GM23338 (cell line): ENCODE measurements around the gene VPS8. TPM values are rescaled to one million over a fixed set of nuclear protein-coding genes. Genes with fewer than 3 reads are reported as not detected.

Experiments used
- ATAC-seq: fragments of 200-7000 bp; cut with Tn5 transposase; 3 replicates; pipeline ENCODE4 v1.9.1; 2020
- DNase-seq: peaks from one replicate; pipeline ENCODE4 v3.0.0-alpha.2; 2015; ENCODE audit warnings: low spot score
- H2AFZ ChIP-seq: fragments of 200-600 bp; sonication (generic); 2 replicates; pipeline ENCODE4 v1.8.0; 2016; ENCODE audit warnings: antibody characterized with exemption, mild to moderate bottlenecking, moderate library complexity
- H3F3A ChIP-seq: fragments of 200-600 bp; sonication (generic); replicated peaks from 2 replicates; pipeline ENCODE4 v1.8.0; 2017; ENCODE audit warnings: antibody characterized with exemption, mixed run types, low read depth
- H3K27ac ChIP-seq: fragments of 200-600 bp; sonication (generic); 2 replicates; pipeline ENCODE4 v1.6.1; 2016; ENCODE audit warnings: low read depth
- H3K27me3 ChIP-seq: fragments of 200-600 bp; sonication (generic); 2 replicates; pipeline ENCODE4 v1.8.0; 2016; ENCODE audit warnings: mild to moderate bottlenecking, mixed run types, moderate library complexity; ENCODE audit not compliant: insufficient read depth
- H3K36me3 ChIP-seq: fragments of 200-600 bp; sonication (generic); 2 replicates; pipeline ENCODE4 v1.8.0; 2016; ENCODE audit warnings: mild to moderate bottlenecking; ENCODE audit not compliant: insufficient read depth
- H3K4me1 ChIP-seq: fragments of 200-600 bp; sonication (generic); 2 replicates; pipeline ENCODE4 v1.8.0; 2016; ENCODE audit warnings: mild to moderate bottlenecking, moderate library complexity; ENCODE audit not compliant: insufficient read depth
- H3K4me2 ChIP-seq: fragments of 200-600 bp; sonication (generic); 2 replicates; pipeline ENCODE4 v1.7.1; 2017; ENCODE audit warnings: mixed run types
- H3K4me3 ChIP-seq: fragments of 200-600 bp; sonication (generic); 2 replicates; pipeline ENCODE4 v1.6.1; 2016; ENCODE audit warnings: mixed run types
- H3K79me2 ChIP-seq: fragments of 200-600 bp; sonication (generic); replicated peaks from 2 replicates; pipeline ENCODE4 v1.8.0; 2017; ENCODE audit warnings: mild to moderate bottlenecking; ENCODE audit not compliant: insufficient read depth
- H3K9me2 ChIP-seq: fragments of 200-600 bp; sonication (generic); 2 replicates; pipeline ENCODE4 v1.8.0; 2017; ENCODE audit not compliant: insufficient read depth
- H4K20me1 ChIP-seq: fragments of 200-600 bp; sonication (generic); replicated peaks from 2 replicates; pipeline ENCODE4 v1.8.0; 2017; ENCODE audit warnings: mild to moderate bottlenecking; ENCODE audit not compliant: insufficient read depth
- H3K27ac Mint-ChIP-seq: 2 replicates; pipeline ENCODE4 v1.8.0; 2020; ENCODE audit warnings: inconsistent platforms, mild to moderate bottlenecking, moderate library complexity, mixed read lengths
- H3K27me3 Mint-ChIP-seq: 3 replicates; pipeline ENCODE4 v1.8.0; 2022; ENCODE audit warnings: low read depth, mild to moderate bottlenecking, moderate library complexity, mixed read lengths, inconsistent platforms; ENCODE audit not compliant: insufficient read depth, poor library complexity
- H3K36me3 Mint-ChIP-seq: 3 replicates; pipeline ENCODE4 v1.8.0; 2021; ENCODE audit warnings: low read depth, mild to moderate bottlenecking, inconsistent platforms, moderate library complexity, mixed read lengths
- H3K4me1 Mint-ChIP-seq: 3 replicates; pipeline ENCODE4 v1.8.0; 2020; ENCODE audit warnings: mild to moderate bottlenecking, inconsistent platforms, mixed read lengths
- H3K4me3 Mint-ChIP-seq: 3 replicates; pipeline ENCODE4 v1.8.0; 2021; ENCODE audit warnings: moderate library complexity, mild to moderate bottlenecking, inconsistent platforms, mixed read lengths
- H3K9me3 Mint-ChIP-seq: 3 replicates; pipeline ENCODE4 v1.8.0; 2020; ENCODE audit warnings: moderate library complexity, mild to moderate bottlenecking, inconsistent platforms, mixed read lengths
- CREB1 ChIP-seq: fragments of 250-450 bp; sonication (Bioruptor Pico); IDR thresholded peaks from 2 replicates; pipeline ENCODE4 v1.5.0; 2020; ENCODE audit warnings: low read depth, mild to moderate bottlenecking, moderate library complexity
- CTCF ChIP-seq, 2 experiments: fragments of 200-600 bp in 1 of 2; sonication (generic) in 1 of 2; conservative IDR thresholded peaks; 2 replicates each; pipeline versions ENCODE4 v1.5.1 to v1.6.1; 2016 to 2017; ENCODE audit warnings: antibody characterized with exemption in 2 of 2, low read depth in 2 of 2, mild to moderate bottlenecking in 2 of 2, moderate library complexity in 1 of 2
- ETS1 ChIP-seq: IDR thresholded peaks from 2 replicates; pipeline ENCODE4 v1.6.1; 2016; ENCODE audit warnings: antibody characterized with exemption
- EZH2 ChIP-seq: fragments of 200-600 bp; sonication (generic); IDR thresholded peaks from one replicate; pipeline ENCODE4 v1.8.0; 2017; ENCODE audit warnings: antibody characterized with exemption, mild to moderate bottlenecking, low read depth; ENCODE audit not compliant: unreplicated experiment
- EZH2phosphoT487 ChIP-seq: fragments of 200-600 bp; sonication (generic); IDR thresholded peaks from one replicate; pipeline ENCODE4 v1.8.1; 2018; ENCODE audit warnings: antibody characterized with exemption; ENCODE audit not compliant: unreplicated experiment
- JUNB ChIP-seq: IDR thresholded peaks from one replicate; pipeline ENCODE4 v1.6.1; 2016; ENCODE audit warnings: antibody characterized with exemption; ENCODE audit not compliant: unreplicated experiment
- NANOG ChIP-seq: IDR thresholded peaks from 2 replicates; pipeline ENCODE4 v1.6.1; 2016; ENCODE audit warnings: antibody characterized with exemption, borderline replicate concordance
- REST ChIP-seq: IDR thresholded peaks from one replicate; pipeline ENCODE4 v1.6.1; 2018; ENCODE audit warnings: antibody characterized with exemption; ENCODE audit not compliant: unreplicated experiment
- STAT1 ChIP-seq: IDR thresholded peaks from one replicate; pipeline ENCODE4 v1.6.1; 2016; ENCODE audit warnings: antibody characterized with exemption; ENCODE audit not compliant: unreplicated experiment
- ZNF114 ChIP-seq: fragments of 250-450 bp; sonication (Bioruptor Pico); IDR thresholded peaks from 2 replicates; pipeline ENCODE4 v1.5.0; 2020; ENCODE audit warnings: mild to moderate bottlenecking, moderate library complexity
- polyA plus RNA-seq: library from polyadenylated mRNA; unstranded; fragments of >200 nt; fragmentation: Nextera tagmentation; extraction: Ambion mirVana; gene quantifications from 2 replicates; pipeline ENCODE4 v1.2.1, GENCODE V29; 2016
- total RNA-seq: library from RNA; depleted of rRNA; stranded (reverse); fragments of >200 nt; shearing (Covaris generic); gene quantifications from 2 replicates; pipeline ENCODE4 v1.2.3, GENCODE V29; 2014

VPS8 gene
- total and polyA plus RNA-seq, 2 experiments from 2014 or later: 17.3 to 45.5 TPM

GRCh38 chr3:184907681-184908649 is 96.0 kb downstream of the VPS8 start (continued):
- TF ChIP-seq ETS1: no peak

- Histone ChIP-seq H3K27me3 (no peaks in the 10 kb centered on the region), H3K79me2 (no peaks in the 10 kb centered on the region), H2AFZ (no peak overlapping the region), H3K4me3 (no peak overlapping the region), H4K20me1 (no peaks in the 10 kb centered on the region), H3K27ac (peak overlapping the region; percentile 95), H3K9me2 (no peaks in the 10 kb centered on the region), H3K4me2 (peak overlapping the region; percentile 57), H3K36me3 (peaks cover 10% of the 10 kb centered on the region; the same call in 1 of the 2 replicates), H3K4me1 (peaks cover 67% of the 10 kb centered on the region), H3F3A (no peaks in the 10 kb centered on the region)
- no peak overlapping the region for H3K4me3 Mint-ChIP-seq
- peak overlapping the region; percentile 69; the same call in 1 of the 2 replicates for H3K27ac Mint-ChIP-seq
- peaks cover 13% of the 10 kb centered on the region for H3K9me3 Mint-ChIP-seq
- H3K27me3 Mint-ChIP-seq: peaks cover 2% of the 10 kb centered on the region
- H3K4me1 Mint-ChIP-seq: peaks cover 74% of the 10 kb centered on the region
- peaks cover 25% of the 10 kb centered on the region for H3K36me3 Mint-ChIP-seq
- ATAC-seq: peak; percentile 44
- peak; percentile 57 for DNase-seq
- TF ChIP-seq REST: no peak
- no peak for TF ChIP-seq EZH2phosphoT487
- no peak for TF ChIP-seq EZH2
- no peak for TF ChIP-seq CTCF (conservative IDR thresholded peaks at IDR 0.05; ENCODE audit: low read depth in 2 of 2)
- no peak for TF ChIP-seq NANOG
- no peak for TF ChIP-seq CREB1
- no peak for TF ChIP-seq JUNB
- TF ChIP-seq ZNF114 (CRISPR knock-in tag): no peak
- no peak for TF ChIP-seq STAT1
- TF ChIP-seq ETS1: no peak
Measured at GRCh38 chr3:184908859-184909258, 96.9 kb downstream of the VPS8 start.
